Measurements from ENCODE around the gene STARD3NL.

The STARD3NL gene

GRCh38 chr7:38182450-38182849 lies 4.4 kb downstream of the STARD3NL start:
- DNase-seq (ENCODE audit: low read depth in 3 of 3, low spot score in 1 of 3), result no peak

DNA sequence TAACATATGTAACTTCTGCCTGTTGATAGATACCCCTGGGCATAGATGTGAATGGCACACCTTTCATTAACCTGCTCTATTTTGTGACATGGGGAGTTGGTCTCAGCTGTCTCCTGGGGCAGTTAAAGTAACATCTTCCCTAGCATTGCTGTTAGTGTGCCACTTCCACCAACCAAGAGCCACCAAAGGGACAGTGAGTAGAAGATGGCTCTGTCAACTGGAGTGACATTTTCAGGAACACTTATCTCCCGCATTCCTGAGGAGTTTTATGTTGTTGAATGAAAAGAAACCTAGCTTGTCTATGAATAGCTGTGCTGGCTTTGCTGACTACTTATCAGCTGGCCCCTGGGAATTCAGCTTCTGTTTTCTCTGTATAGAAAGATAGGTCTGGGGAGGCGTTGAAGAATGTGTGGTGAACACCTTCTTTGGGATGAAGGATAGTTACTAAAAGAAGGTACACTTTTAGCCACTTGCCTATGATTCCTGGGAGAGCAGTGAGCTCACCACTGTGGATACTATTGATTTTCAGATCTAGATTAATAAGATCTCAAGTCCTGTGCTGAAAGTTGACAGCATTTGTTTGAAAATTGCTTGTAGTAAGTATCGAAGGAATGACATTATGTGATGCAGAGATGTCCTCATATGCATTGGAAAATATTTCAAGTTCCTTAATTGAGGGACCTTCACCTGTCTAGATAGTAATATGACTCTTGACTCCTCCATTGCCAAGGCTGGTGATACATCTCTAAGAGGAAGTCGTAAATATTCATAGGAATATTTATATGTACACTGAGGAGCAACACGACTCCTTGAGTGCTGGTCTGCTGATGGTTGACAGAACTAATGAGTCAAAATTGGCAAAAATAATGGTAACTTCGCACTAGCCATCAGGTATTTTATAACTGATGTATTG lies 7.6 kb downstream of the STARD3NL start:
- no peak for DNase-seq (ENCODE audit: low read depth in 3 of 3, low spot score in 1 of 3)

DNA sequence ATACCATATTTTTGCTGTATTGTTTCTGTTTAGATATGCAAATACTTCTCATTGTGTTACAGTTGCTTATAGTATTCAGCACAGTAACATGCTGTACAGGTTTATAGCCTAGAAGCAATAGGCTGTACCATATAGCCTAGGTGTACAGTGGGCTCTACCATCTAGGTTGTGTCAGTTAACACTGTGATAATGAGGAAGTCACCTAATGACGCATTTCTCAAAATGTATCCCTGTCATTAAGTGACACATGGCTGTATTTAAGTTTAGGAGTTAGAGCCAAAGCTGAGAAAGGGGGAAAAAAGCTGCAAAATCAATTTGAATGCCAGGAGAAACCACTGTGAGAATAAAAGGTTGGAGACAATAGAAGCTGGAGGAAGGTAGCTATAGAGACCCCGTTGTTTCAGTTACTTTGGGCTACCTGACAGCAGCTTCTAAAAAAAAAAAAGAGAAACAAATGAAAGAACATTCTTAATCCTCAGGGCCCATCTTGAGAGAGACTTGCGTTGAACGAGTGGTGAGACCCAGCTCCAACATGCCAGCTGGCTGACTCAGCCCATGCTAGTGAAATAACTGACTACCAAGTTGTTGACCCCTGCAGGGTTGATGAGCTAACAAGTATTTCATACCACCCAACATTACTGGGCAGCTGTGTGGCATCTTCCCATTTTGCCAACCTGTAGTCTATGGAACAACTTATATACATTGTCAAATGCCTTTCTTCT lies 8.7 kb downstream of the STARD3NL start:
- DNase-seq (ENCODE audit: low read depth in 3 of 3, low spot score in 1 of 3), result no peak

DNA sequence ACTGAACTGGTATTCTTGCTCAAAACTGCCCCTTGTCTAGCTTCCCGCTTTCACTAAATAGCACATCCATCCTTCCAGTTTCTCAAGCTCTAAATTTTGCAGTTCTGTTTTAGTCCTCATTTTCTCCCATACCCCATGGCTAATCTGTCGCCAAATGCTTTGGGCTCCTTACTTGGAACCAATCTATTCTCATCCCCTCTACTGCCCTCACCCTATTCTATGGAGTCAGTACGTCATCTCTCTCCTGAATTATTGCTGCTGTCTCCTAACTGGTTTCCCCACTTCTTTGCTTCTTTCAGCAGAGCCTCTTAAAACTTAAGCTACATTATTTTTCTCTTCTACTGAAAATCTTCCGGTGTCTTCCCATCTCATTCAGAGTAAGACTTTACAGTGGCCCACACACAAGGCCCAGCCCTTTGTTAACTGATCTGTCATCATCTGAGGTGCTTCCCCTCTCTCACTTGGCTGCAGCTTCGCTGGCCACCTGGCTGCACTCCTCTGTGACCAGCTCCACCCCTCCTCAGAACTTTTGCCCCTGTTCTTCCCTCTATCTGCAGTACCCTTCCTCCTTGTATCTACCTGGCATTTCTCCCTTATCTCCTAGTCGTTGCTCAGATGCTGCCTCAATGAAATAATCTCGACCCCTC lies 9.9 kb downstream of the STARD3NL start:
- DNase-seq (ENCODE audit: low read depth in 3 of 3, low spot score in 1 of 3), result no peak

GRCh38 chr7:38189231-38189938 lies 11.3 kb downstream of the STARD3NL start:
- no peak for DNase-seq (ENCODE audit: low read depth in 3 of 3, low spot score in 1 of 3)

- no peak for DNase-seq (ENCODE audit: low read depth in 3 of 3, low spot score in 1 of 3)
Measured at GRCh38 chr7:38190011-38190410, 12.0 kb downstream of the STARD3NL start.

DNA sequence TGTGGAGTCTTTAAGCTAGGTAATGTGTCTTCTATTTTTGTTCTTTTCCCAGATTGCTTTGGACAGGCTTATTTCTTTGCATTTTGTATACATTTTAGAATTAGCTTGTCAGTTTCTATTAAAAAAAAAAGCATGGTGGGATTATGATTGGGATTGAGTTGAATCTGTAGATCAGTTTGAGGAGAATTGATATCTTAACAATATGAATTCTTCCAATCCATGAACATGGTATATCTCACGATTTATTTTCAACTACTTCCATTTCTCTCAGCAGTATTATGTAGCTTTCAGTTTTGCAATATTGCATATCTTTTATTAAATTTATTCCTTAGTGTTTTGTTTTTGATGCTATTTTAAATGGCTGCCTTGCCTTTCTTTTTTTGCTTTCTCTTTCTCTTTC lies 13.7 kb downstream of the STARD3NL start:
- no peak for DNase-seq (ENCODE audit: low read depth in 3 of 3, low spot score in 1 of 3)

- DNase-seq (ENCODE audit: low read depth in 3 of 3, low spot score in 1 of 3), result no peak
Measured at GRCh38 chr7:38192327-38192726, 14.3 kb downstream of the STARD3NL start.

- DNase-seq (ENCODE audit: low read depth in 3 of 3, low spot score in 1 of 3), result no peak
Measured at GRCh38 chr7:38195804-38196595, 18.0 kb downstream of the STARD3NL start.

DNA sequence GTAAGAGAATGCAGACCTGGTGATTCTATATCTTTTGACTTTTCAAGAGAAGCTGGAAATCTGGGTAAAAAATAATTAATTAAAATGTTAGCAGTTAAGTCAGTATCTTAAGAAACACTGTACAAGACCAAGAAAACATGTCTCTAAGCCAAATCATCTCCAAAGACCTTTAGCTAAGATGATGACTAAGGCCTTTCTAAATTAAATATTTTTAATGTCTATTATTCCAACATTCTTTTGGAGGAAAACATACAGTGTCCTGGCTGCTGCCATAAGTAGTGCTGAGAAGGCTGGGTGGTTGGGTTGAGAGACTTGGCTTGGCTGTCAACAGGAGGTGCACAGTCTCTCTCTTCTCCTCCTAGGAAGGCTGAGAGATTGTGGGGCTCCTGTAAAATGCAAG lies 20.3 kb downstream of the STARD3NL start:
- DNase-seq (ENCODE audit: low read depth in 3 of 3, low spot score in 1 of 3), result no peak

DNA sequence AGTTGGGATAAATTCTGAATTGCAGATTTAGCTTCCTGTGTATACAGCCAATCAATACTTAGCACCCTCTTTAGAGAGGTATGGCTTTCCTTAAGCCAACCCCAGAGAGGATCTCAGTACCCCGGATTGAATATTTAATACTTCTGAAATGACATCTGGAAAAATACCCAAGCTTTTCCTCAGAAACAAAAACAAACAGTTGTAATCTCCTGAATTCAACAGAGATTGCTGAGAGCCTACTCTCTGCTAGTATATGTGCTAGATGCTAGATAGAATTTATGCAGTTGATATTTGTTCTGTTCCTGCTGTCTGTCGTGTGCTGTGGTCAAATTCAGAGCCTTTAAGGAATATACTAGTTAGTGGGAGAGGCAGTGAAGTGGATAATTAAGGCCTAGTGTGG lies 21.1 kb downstream of the STARD3NL start:
- DNase-seq (ENCODE audit: low read depth in 3 of 3, low spot score in 1 of 3), result no peak

GRCh38 chr7:38199782-38200181 lies 21.7 kb downstream of the STARD3NL start:
- DNase-seq (ENCODE audit: low read depth in 3 of 3, low spot score in 1 of 3), result no peak

- DNase-seq (ENCODE audit: low read depth in 3 of 3, low spot score in 1 of 3), result no peak
Measured at GRCh38 chr7:38206071-38206470, 28.0 kb downstream of the STARD3NL start.

DNA sequence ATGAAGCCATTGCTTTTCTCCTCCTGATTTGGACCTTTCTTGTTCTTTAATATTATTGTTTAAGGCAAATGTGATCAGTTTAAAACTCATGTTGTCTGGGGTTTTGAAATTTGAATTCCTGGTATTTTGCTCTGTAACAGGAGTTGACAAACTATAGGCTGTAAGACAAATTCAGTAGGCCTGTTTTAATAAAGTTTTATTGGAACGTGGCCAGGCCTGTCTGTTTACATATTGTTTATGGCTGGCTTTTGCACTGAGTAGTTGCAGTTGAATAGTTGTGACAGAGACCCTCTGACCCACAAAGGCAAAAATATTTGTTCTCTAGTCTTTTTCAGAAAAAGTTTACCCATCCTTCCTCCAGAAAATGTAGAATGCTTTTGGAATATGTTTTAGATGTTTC lies 29.8 kb downstream of the STARD3NL start:
- DNase-seq (ENCODE audit: low read depth in 3 of 3, low spot score in 1 of 3), result no peak

GRCh38 chr7:38211486-38211885 lies 33.4 kb downstream of the STARD3NL start:
- DNase-seq (ENCODE audit: low read depth in 3 of 3, low spot score in 1 of 3), result no peak

DNA sequence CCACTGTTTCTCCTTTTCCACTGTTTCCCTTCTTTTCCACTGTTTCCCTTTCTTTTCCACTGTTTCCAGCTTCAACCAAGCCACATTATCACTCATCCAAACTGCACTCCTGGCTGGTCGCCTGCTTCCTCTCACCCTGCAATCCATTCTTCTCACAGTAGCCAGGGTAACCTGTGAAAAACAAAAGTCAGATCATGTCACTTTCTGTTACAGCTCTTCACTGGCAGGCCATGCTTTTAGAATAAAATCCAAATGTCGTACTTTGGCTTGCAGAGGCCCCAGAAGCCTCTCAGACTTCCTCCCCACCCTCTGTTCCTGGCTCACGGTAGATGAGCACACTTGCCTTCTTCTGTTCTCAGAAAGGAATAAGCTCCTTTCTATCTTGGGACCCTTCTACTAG lies 33.9 kb downstream of the STARD3NL start:
- no peak for DNase-seq (ENCODE audit: low read depth in 3 of 3, low spot score in 1 of 3)

GRCh38 chr7:38215115-38215514 lies 37.1 kb downstream of the STARD3NL start:
- DNase-seq (ENCODE audit: low read depth in 3 of 3, low spot score in 1 of 3), result no peak

DNA sequence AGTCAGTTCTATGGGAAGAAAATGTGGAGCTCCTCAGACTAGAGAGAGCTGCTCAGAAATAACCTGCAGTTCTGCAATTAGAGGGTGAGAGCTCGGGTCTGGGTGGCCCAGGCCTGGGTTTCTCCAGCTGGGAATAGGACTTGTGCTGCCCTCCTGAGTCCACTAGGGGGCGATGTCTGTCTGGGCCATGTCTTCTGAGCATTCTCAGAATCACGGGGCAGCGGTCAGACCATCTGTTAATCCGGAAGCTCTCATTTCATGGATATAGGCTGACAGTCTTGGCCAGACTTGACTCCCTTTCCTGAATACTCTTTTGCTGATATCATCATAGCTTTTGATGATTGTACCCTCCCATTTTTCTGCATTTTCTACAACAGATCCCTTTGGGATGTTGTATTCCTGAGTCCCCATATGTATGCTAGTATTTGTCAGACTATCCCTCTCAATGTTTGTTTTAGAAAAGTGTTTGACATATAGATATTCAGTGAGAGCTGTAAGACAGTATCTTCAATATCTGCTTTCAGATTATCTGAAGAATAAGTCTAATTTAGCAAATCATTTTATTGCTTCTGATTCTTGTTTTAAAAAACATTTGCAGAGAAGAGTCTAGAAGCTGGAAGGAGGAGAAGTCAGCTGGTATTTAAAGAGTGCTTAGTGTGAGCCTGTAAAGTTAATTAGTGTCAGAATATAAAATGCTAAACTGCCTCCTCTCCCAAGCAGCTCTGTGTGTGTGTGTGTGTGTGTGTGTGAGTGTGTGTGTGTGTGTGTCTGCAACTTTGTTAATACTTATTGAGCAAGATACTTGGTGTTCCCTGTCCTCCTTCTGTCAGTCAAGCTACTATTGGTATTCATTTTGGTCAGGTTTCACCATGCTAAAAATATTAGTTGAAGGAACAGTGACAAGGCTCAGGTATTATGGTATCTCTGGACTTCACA lies 38.0 kb downstream of the STARD3NL start:
- peak; percentile 42 to 54 (median 48) for DNase-seq (ENCODE audit: low read depth in 3 of 3, low spot score in 1 of 3)

GRCh38 chr7:38217672-38218071 lies 39.6 kb downstream of the STARD3NL start:
- DNase-seq (ENCODE audit: low read depth in 3 of 3, low spot score in 1 of 3), result no peak
